GM18951 (cell line): Measurements from ENCODE around the gene CEPT1.
A peak's percentile ranks its signal among the peaks of the same experiment; 100 is the strongest.

Experiments
- POLR2A ChIP-seq: IDR thresholded peaks from 4 replicates; pipeline ENCODE4 v1.6.1; 2011; ENCODE audit warnings: mild to moderate bottlenecking; ENCODE audit not compliant: insufficient read length, insufficient read depth; ENCODE audit errors: extremely low read depth
- in situ Hi-C: fragments of 300-500 bp; cut with MboI; formaldehyde crosslinking; loops from one replicate; pipeline ENCODE4 v1.12.0; 2022; ENCODE audit warnings: low sequenced_read_pairs, mixed read lengths, inconsistent platforms; ENCODE audit not compliant: unreplicated experiment

CEPT1 gene

GRCh38 chr1:111192658-111193519, 52.9 kb downstream of the CEPT1 start:
- in situ Hi-C loops = no loop called here
- TF ChIP-seq POLR2A = no peak

GRCh38 chr1:111193712-111194480, 53.9 kb downstream of the CEPT1 start:
- in situ Hi-C loops = no loop called here
- TF ChIP-seq POLR2A = peak; percentile 20

GRCh38 chr1:111195002-111195684, 55.1 kb downstream of the CEPT1 start:
- no peak for TF ChIP-seq POLR2A
- in situ Hi-C loops = no loop called here

- no peak for TF ChIP-seq POLR2A
- in situ Hi-C loops = no loop called here
Measured at GRCh38 chr1:111196213-111196612, 56.2 kb downstream of the CEPT1 start.

- TF ChIP-seq POLR2A = no peak
- in situ Hi-C loops = no loop called here
Measured at GRCh38 chr1:111197598-111198284, 57.7 kb downstream of the CEPT1 start.

GRCh38 chr1:111198836-111199235, 58.8 kb downstream of the CEPT1 start:
- TF ChIP-seq POLR2A = no peak
- in situ Hi-C loops = no loop called here

- no peak for TF ChIP-seq POLR2A
- in situ Hi-C loops = no loop called here
Measured at GRCh38 chr1:111199329-111199728, 59.3 kb downstream of the CEPT1 start.

- in situ Hi-C loops = no loop called here
- peak; percentile 62 for TF ChIP-seq POLR2A
Measured at GRCh38 chr1:111199881-111200801, 60.1 kb downstream of the CEPT1 start, which contains the start of gene DENND2D. Gene DENND2D (minus strand): TSS chr1:111200646. CDS start chr1:111200459, 187 bp downstream.

GRCh38 chr1:111200802-111201161, 60.8 kb downstream of the CEPT1 start:
- in situ Hi-C loops = no loop called here
- no peak for TF ChIP-seq POLR2A

- in situ Hi-C loops = no loop called here
- no peak for TF ChIP-seq POLR2A
Measured at GRCh38 chr1:111201275-111202090, 61.5 kb downstream of the CEPT1 start.

GRCh38 chr1:111202366-111202706, 62.3 kb downstream of the CEPT1 start:
- in situ Hi-C loops = no loop called here

More at GRCh38 chr1:111202366-111202706, 62.3 kb downstream of the CEPT1 start:
- no peak for TF ChIP-seq POLR2A
